ENCODE results near the gene BTBD9. TPM values are rescaled to one million over a fixed set of nuclear protein-coding genes. Genes with fewer than 3 reads are reported as not detected.

Gene BTBD9
- total RNA-seq, 1 experiment from 2014 or later, result 4.5 TPM

- Histone ChIP-seq H3K9me3 (no peaks in the 10 kb centered on the region), H3K36me3 (no peaks in the 10 kb centered on the region), H3K4me3 (no peak overlapping the region), H3K27me3 (no peaks in the 10 kb centered on the region)
- no peak for DNase-seq
Observed at GRCh38 chr6:38183856-38184584, 455.7 kb downstream of the BTBD9 start.

- Histone ChIP-seq H3K36me3 (no peaks in the 10 kb centered on the region), H3K27me3 (no peaks in the 10 kb centered on the region), H3K9me3 (no peaks in the 10 kb centered on the region), H3K4me3 (no peak overlapping the region)
- no peak for DNase-seq
Observed at GRCh38 chr6:38182426-38182825, 457.3 kb downstream of the BTBD9 start.

DNA sequence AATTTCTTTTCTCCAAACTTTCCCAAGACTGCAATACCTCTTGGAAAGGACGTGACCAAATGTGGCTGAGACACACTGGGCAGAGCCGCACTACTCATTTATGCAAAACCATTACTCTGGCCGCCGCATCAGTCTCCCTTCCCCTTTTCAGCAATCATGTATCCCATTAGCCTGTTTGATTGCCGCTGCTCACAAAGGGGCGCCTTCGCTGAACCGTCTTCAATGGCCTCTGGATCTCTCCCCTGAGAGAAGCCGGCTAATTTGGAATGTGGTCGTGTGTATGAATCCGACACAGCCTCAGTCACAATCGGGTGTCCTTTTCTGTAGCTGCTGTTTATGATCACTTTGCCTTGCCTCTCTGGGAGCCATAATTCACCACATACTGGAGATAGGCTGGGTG lies 459.1 kb downstream of the BTBD9 start:
- DNase-seq, result no peak

GRCh38 chr6:38179794-38180430 lies 459.8 kb downstream of the BTBD9 start:
- Histone ChIP-seq H3K36me3 (no peaks in the 10 kb centered on the region), H3K27me3 (no peaks in the 10 kb centered on the region), H3K4me3 (no peak overlapping the region), H3K9me3 (no peaks in the 10 kb centered on the region)
- DNase-seq, result no peak

More for the DNA sequence above, 459.1 kb downstream of the BTBD9 start:
- Histone ChIP-seq H3K36me3 (no peaks in the 10 kb centered on the region), H3K9me3 (no peaks in the 10 kb centered on the region), H3K27me3 (no peaks in the 10 kb centered on the region), H3K4me3 (no peak overlapping the region)

GRCh38 chr6:38179300-38179699 lies 460.4 kb downstream of the BTBD9 start:
- H3K4me3 ChIP-seq, result no peak overlapping the region
- H3K36me3 ChIP-seq, result no peaks in the 10 kb centered on the region

GRCh38 chr6:38178584-38178886 lies 461.2 kb downstream of the BTBD9 start:
- DNase-seq, result no peak
- Histone ChIP-seq H3K27me3 (no peaks in the 10 kb centered on the region), H3K36me3 (no peaks in the 10 kb centered on the region), H3K4me3 (no peak overlapping the region), H3K9me3 (no peaks in the 10 kb centered on the region)

More at GRCh38 chr6:38179300-38179699, 460.4 kb downstream of the BTBD9 start:
- no peak for DNase-seq
- Histone ChIP-seq H3K9me3 (no peaks in the 10 kb centered on the region), H3K27me3 (no peaks in the 10 kb centered on the region)

- Histone ChIP-seq H3K36me3 (no peaks in the 10 kb centered on the region), H3K4me3 (no peak overlapping the region), H3K9me3 (no peaks in the 10 kb centered on the region), H3K27me3 (no peaks in the 10 kb centered on the region)
- no peak for DNase-seq
Observed at GRCh38 chr6:38177882-38178583, 461.7 kb downstream of the BTBD9 start.

GRCh38 chr6:38176797-38177751 lies 462.7 kb downstream of the BTBD9 start:
- no peak overlapping the region for H3K4me3 ChIP-seq
- H3K9me3 ChIP-seq, result no peaks in the 10 kb centered on the region
- no peak for DNase-seq
- no peaks in the 10 kb centered on the region for H3K36me3 ChIP-seq
- H3K27me3 ChIP-seq, result no peaks in the 10 kb centered on the region

- H3K9me3 ChIP-seq, result no peaks in the 10 kb centered on the region
- H3K36me3 ChIP-seq, result no peaks in the 10 kb centered on the region
- no peaks in the 10 kb centered on the region for H3K27me3 ChIP-seq
- no peak overlapping the region for H3K4me3 ChIP-seq
- no peak for DNase-seq
Observed at GRCh38 chr6:38175786-38176185, 463.9 kb downstream of the BTBD9 start.

GRCh38 chr6:38174806-38175495 lies 464.8 kb downstream of the BTBD9 start:
- Histone ChIP-seq H3K4me3 (no peak overlapping the region), H3K9me3 (no peaks in the 10 kb centered on the region), H3K36me3 (no peaks in the 10 kb centered on the region), H3K27me3 (no peaks in the 10 kb centered on the region)
- no peak for DNase-seq

DNA sequence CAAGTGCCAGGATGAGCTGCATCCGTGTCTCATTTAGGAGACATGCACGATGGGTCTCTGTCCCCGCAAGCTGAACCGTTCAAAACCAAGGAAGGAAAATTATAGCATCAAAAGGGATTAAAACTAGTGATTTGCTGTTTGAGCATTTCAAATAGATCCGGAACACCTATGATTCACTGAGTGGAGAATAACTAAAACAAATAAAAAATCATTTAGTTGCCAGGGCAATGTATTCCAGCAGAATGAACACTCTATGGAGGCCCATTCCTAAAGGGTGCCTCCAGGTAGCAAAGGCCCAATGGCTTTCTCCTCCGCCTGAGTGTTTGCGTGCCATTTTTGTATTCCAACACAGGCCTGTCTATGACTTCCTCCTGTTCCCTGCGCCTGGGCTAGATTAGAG lies 465.4 kb downstream of the BTBD9 start:
- Histone ChIP-seq H3K9me3 (no peaks in the 10 kb centered on the region), H3K4me3 (no peak overlapping the region), H3K36me3 (no peaks in the 10 kb centered on the region), H3K27me3 (no peaks in the 10 kb centered on the region)
- DNase-seq, result no peak

DNA sequence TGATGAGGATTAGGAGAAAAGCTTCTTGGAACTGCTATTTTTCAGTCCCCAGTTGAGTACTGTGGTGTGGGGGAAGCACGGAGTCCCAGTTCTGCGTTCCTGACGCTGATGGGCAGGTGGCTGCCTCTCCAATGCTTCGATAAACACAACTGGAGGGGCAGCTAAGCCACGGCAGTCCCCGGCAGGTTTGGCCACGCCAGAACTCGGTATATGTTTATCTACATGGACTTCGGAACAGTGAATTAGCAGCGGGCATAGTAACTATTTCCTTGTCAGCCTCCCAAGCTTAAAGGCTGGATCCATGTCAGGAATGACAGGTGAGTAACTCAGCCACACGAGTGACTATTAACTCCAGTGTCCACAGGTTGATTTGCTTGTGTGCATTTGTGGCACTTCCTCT lies 465.8 kb downstream of the BTBD9 start:
- no peaks in the 10 kb centered on the region for H3K36me3 ChIP-seq
- H3K27me3 ChIP-seq, result no peaks in the 10 kb centered on the region
- no peaks in the 10 kb centered on the region for H3K9me3 ChIP-seq
- no peak for DNase-seq
- no peak overlapping the region for H3K4me3 ChIP-seq

GRCh38 chr6:38172739-38173410 lies 466.9 kb downstream of the BTBD9 start:
- Histone ChIP-seq H3K36me3 (no peaks in the 10 kb centered on the region), H3K4me3 (no peak overlapping the region), H3K27me3 (no peaks in the 10 kb centered on the region), H3K9me3 (no peaks in the 10 kb centered on the region)
- DNase-seq, result no peak

DNA sequence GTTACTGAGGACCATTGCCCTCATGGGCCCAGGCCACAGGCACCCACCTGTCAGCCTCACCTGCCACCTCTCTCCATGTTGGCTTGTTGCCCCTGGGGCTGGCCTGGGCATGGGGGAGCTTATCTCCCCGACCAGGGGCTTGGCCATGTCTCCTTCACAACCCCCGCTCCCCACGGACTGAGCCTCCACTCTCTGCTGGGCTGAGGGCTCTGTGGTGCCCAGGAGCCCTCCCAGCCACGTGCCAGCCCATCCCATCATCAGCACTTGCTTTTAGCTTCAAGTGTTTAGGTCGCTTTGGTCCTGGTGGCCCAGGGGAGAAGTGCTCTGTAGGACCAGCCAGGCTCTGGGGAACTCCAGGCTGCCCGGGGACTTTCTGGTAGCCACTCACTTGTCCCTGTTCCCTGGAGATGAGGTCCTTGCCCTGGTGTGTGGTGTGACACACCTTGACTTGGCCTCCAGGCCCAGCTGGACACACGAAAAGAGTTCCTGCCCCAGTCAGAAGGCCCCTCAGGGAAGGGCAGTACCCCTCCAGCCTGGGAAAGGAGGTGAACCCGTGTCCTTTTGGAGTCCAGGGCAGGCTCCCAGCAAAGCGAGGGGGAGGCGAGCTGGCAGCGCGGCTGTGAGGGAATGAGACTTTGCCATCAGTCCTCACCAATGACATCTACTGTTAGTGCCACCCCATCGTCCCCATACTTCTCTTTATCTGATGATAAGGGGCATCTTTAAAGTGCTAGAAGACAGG lies 467.6 kb downstream of the BTBD9 start:
- no peak overlapping the region for H3K4me3 ChIP-seq
- H3K9me3 ChIP-seq, result no peaks in the 10 kb centered on the region
- H3K27me3 ChIP-seq, result no peaks in the 10 kb centered on the region
- no peak for DNase-seq
- H3K36me3 ChIP-seq, result no peaks in the 10 kb centered on the region

GRCh38 chr6:38170666-38171355 lies 468.9 kb downstream of the BTBD9 start:
- DNase-seq, result no peak
- Histone ChIP-seq H3K36me3 (no peaks in the 10 kb centered on the region), H3K4me3 (no peak overlapping the region), H3K27me3 (no peaks in the 10 kb centered on the region), H3K9me3 (no peaks in the 10 kb centered on the region)
